GM12878 (cell line): ENCODE measurements around the gene IL36B. TPM values are rescaled to one million over a fixed set of nuclear protein-coding genes. Genes with fewer than 3 reads are reported as not detected.
A peak's percentile ranks its signal among the peaks of the same experiment; 100 is the strongest.

ENCODE experiments used
- ATAC-seq: fragments of 200-7000 bp; cut with Tn5 transposase; 3 replicates; pipeline ENCODE4 v1.9.1; 2020; ENCODE audit warnings: mild to moderate bottlenecking, moderate library complexity
- BruUV-seq: library from RNA; stranded (reverse); fragments of 400-500 nt; replicated peaks from 2 replicates; lab custom pipeline; 2021; lab: Mats Ljungman, UMichigan
- CTCF ChIA-PET: fragments of 300-600 bp; sonication (Branson Sonifier 250); formaldehyde crosslinking; extraction: SDS; loops from one replicate; lab custom pipeline; 2021; ENCODE audit warnings: inconsistent platforms; lab: Yijun Ruan, JAX
- POLR2A ChIA-PET: fragments of 350-600 bp; formaldehyde crosslinking; extraction: SDS; loops from one replicate; lab custom pipeline; 2021; ENCODE audit warnings: inconsistent platforms; lab: Charles Lee
- RAD21 ChIA-PET: fragments of 300-600 bp; sonication (Branson Sonifier 250); formaldehyde crosslinking; loops from one replicate; lab custom pipeline; 2023; ENCODE audit warnings: antibody characterized with exemption; ENCODE audit not compliant: unreplicated experiment; lab: Charles Lee
- SMC1A ChIA-PET: fragments of 300-600 bp; sonication (Branson Sonifier 250); formaldehyde crosslinking; loops from one replicate; lab custom pipeline; 2023; ENCODE audit not compliant: unreplicated experiment, uncharacterized antibody; lab: Charles Lee
- DNase-seq: peaks from one replicate; pipeline ENCODE4 v3.0.0-alpha.2; 2011; ENCODE audit warnings: low read depth, low spot score
- FAIRE-seq: peaks from 3 replicates; lab custom pipeline; 2011; peaks lifted over from hg19 to GRCh38; lab: Jason Lieb, UNC
- H2AFZ ChIP-seq: 2 replicates; pipeline ENCODE4 v1.6.0; 2011; ENCODE audit warnings: low read depth, low read length, control low read depth; ENCODE audit not compliant: control insufficient read depth
- H3K27ac ChIP-seq: 2 replicates; pipeline ENCODE4 v1.5.1; 2011; ENCODE audit warnings: control low read depth; ENCODE audit not compliant: control insufficient read depth, insufficient read depth
- H3K27me3 ChIP-seq, 2 experiments: replicated peaks in 1 of 2; 2 replicates each; pipeline versions ENCODE4 v1.6.0 to v1.6.1; 2011; ENCODE audit warnings: low read length in 1 of 2; ENCODE audit not compliant: control insufficient read depth in 2 of 2, insufficient read depth in 2 of 2
- H3K36me3 ChIP-seq, 2 experiments: 2 replicates each; pipeline ENCODE4 v1.5.1; 2011; ENCODE audit warnings: low read length in 1 of 2; ENCODE audit not compliant: control insufficient read depth in 2 of 2, insufficient read depth in 2 of 2
- H3K4me1 ChIP-seq: 2 replicates; pipeline ENCODE4 v1.6.1; 2011; ENCODE audit warnings: mild to moderate bottlenecking, low read length, moderate library complexity, mixed read lengths; ENCODE audit not compliant: control insufficient read depth, insufficient read depth
- H3K4me2 ChIP-seq: 2 replicates; pipeline ENCODE4 v1.6.0; 2011; ENCODE audit warnings: control low read depth; ENCODE audit not compliant: control insufficient read depth, insufficient read depth
- H3K4me3 ChIP-seq: fragments of 200-600 bp; sonication (generic); 2 replicates; pipeline ENCODE4 v1.5.1; 2016
- H3K79me2 ChIP-seq: 2 replicates; pipeline ENCODE4 v1.6.0; 2011; ENCODE audit warnings: low read length; ENCODE audit not compliant: control insufficient read depth, insufficient read depth
- H3K9ac ChIP-seq: 2 replicates; pipeline ENCODE4 v1.8.0; 2011; ENCODE audit warnings: low read length, control low read depth, mixed read lengths; ENCODE audit not compliant: control insufficient read depth, insufficient read depth
- H3K9me3 ChIP-seq: replicated peaks from 3 replicates; pipeline ENCODE4 v1.5.1; 2011; ENCODE audit warnings: mild to moderate bottlenecking, low read length; ENCODE audit not compliant: control insufficient read depth, insufficient read depth
- H4K20me1 ChIP-seq: 2 replicates; pipeline ENCODE4 v1.6.0; 2011; ENCODE audit not compliant: control insufficient read depth, insufficient read depth
- BHLHE40 ChIP-seq, 2 experiments: fragments of 450-650 bp in 1 of 2; IDR thresholded peaks; 2 replicates each; pipeline ENCODE4 v1.6.1; 2011 to 2017; ENCODE audit warnings: low read depth in 2 of 2, borderline replicate concordance in 1 of 2, improper control_type of control experiment in 1 of 2, low read length in 1 of 2, mild to moderate bottlenecking in 1 of 2
- CTCF ChIP-seq, 3 experiments: IDR thresholded peaks in 2 of 3; conservative IDR thresholded peaks in 1 of 3; 2 replicates each; pipeline ENCODE4 v1.5.1; 2011; ENCODE audit warnings: low read depth in 3 of 3, low read length in 3 of 3, mild to moderate bottlenecking in 3 of 3, control low read depth in 2 of 3, moderate library complexity in 2 of 3, inconsistent platforms in 1 of 3, mixed read lengths in 1 of 3; ENCODE audit not compliant: control insufficient read depth in 2 of 3, insufficient read depth in 1 of 3; ENCODE audit errors: extremely low read depth in 1 of 3
- HDAC6 ChIP-seq: fragments of 200-600 bp; sonication (generic); IDR thresholded peaks from one replicate; pipeline ENCODE4 v1.8.0; 2017; ENCODE audit warnings: antibody characterized with exemption; ENCODE audit not compliant: unreplicated experiment
- MYB ChIP-seq: fragments of 150-350 bp; IDR thresholded peaks from 2 replicates; pipeline ENCODE4 v1.6.1; 2014; ENCODE audit warnings: mild to moderate bottlenecking, low read depth, low read length, borderline replicate concordance
- PBX3 ChIP-seq: IDR thresholded peaks from 2 replicates; pipeline ENCODE4 v1.6.1; 2011; ENCODE audit warnings: mild to moderate bottlenecking, low read depth, low read length, moderate library complexity; ENCODE audit not compliant: insufficient replicate concordance
- RAD21 ChIP-seq: IDR thresholded peaks from 2 replicates; pipeline ENCODE4 v1.6.1; 2011; ENCODE audit warnings: mild to moderate bottlenecking, low read depth, low read length, moderate library complexity; ENCODE audit not compliant: insufficient read depth
- SUZ12 ChIP-seq: fragments of 200-600 bp; sonication (generic); IDR thresholded peaks from one replicate; pipeline ENCODE4 v1.6.1; 2018; ENCODE audit warnings: antibody characterized with exemption, mild to moderate bottlenecking; ENCODE audit not compliant: unreplicated experiment
- ZNF384 ChIP-seq: IDR thresholded peaks from 2 replicates; pipeline ENCODE4 v1.6.1; 2012; ENCODE audit warnings: low read depth, mild to moderate bottlenecking, low read length, improper control_type of control experiment, borderline replicate concordance
- WGBS: methylation state at CpG from one replicate; pipeline ENCODE4 v1.1.6; 2016; ENCODE audit warnings: low lambda C conversion rate; ENCODE audit not compliant: insufficient replicate concordance, insufficient coverage; ENCODE audit errors: missing lambda C conversion rate; 5-methylcytosine and 5-hydroxymethylcytosine counted together
- in situ Hi-C: fragments of 300-500 bp; cut with MboI; formaldehyde crosslinking; loops from 9 replicates; pipeline ENCODE4 v1.14.3; 2018; ENCODE audit warnings: mixed read lengths
- intact Hi-C: fragments of 100-400 bp; cut with micrococcal nuclease; formaldehyde crosslinking; loops from one replicate; pipeline ENCODE4 v1.14.2; 2022; ENCODE audit not compliant: unreplicated experiment
- polyA plus RNA-seq, 11 experiments: library from polyadenylated mRNA; depleted of rRNA in 4 of 11; unstranded in 6 of 11; stranded (reverse) in 5 of 11; fragments of >200 nt; fragmentation: Nextera tagmentation in 4 of 11; fragmentation: Illumina TruSeq in 1 of 11; extraction: Ambion mirVana in 4 of 11; extraction: Trizol in 1 of 11; gene quantifications; 1 replicate in 1 of 11; 2 replicates in 10 of 11; pipeline versions ENCODE4 v1.2.1 to v1.2.3, GENCODE V29; 2011 to 2016; ENCODE audit warnings: inconsistent platforms in 2 of 11, missing spikeins in 2 of 11, low read depth in 1 of 11
- total RNA-seq, 4 experiments: library from RNA; depleted of rRNA in 3 of 4; stranded (reverse); fragments of >200 nt in 3 of 4; fragmentation: Illumina TruSeq in 1 of 4; extraction: Trizol in 1 of 4; gene quantifications; 2 replicates each; pipeline versions ENCODE4 v1.2.1 to v1.2.3, GENCODE V29; 2013 to 2021

Gene IL36B
- total and polyA plus RNA-seq, 10 of the 15 experiments (the other 5 are each of a cell fraction or from before 2014, with no cell fraction given) = not detected

- TF ChIP-seq SUZ12 = no peak
- CTCF ChIA-PET = interaction anchor here (1.0 to 11.8 kb wide), 4 partner anchors 28 to 303 kb away, joined by 3 to 182 read pairs (median 3); no protein-coding TSS in a partner anchor
- RAD21 ChIA-PET = no interaction called here
- Histone ChIP-seq H3K27ac (no peak overlapping the region), H2AFZ (no peak overlapping the region), H3K36me3 (no peaks in the 10 kb centered on the region), H3K79me2 (no peaks in the 10 kb centered on the region), H3K27me3 (no peaks in the 10 kb centered on the region), H3K4me2 (no peak overlapping the region), H3K9me3 (no peaks in the 10 kb centered on the region), H3K9ac (no peak overlapping the region), H3K4me3 (no peak overlapping the region), H3K4me1 (no peaks in the 10 kb centered on the region), H4K20me1 (no peaks in the 10 kb centered on the region)
- SMC1A ChIA-PET = interaction anchor here (1.2 to 1.4 kb wide), 4 partner anchors 39 to 303 kb away, joined by 3 read pairs; no protein-coding TSS in a partner anchor
- BruUV-seq = no TSS peak
- POLR2A ChIA-PET = no interaction called here
- WGBS = 17% methylated on average over 2 of the region's 2 CpGs
- in situ Hi-C loops = no loop called here
- intact Hi-C loops = no loop called here
- ATAC-seq (no peak), DNase-seq (no peak), FAIRE-seq (no peak)
Observed at GRCh38 chr2:113085542-113085941, 32.9 kb upstream of the IL36B start.

GRCh38 chr2:113084249-113085000, 31.8 kb upstream of the IL36B start:
- Histone ChIP-seq H3K4me3 (no peak overlapping the region), H3K9ac (no peak overlapping the region), H3K27me3 (no peaks in the 10 kb centered on the region), H3K4me1 (no peaks in the 10 kb centered on the region), H3K4me2 (no peak overlapping the region), H3K36me3 (no peaks in the 10 kb centered on the region), H3K27ac (no peak overlapping the region), H3K9me3 (no peaks in the 10 kb centered on the region), H2AFZ (no peak overlapping the region), H4K20me1 (no peaks in the 10 kb centered on the region), H3K79me2 (no peaks in the 10 kb centered on the region)
- BruUV-seq = no TSS peak
- RAD21 ChIA-PET = no interaction called here
- CTCF ChIA-PET = interaction anchor here (0.6 to 11.8 kb wide), 6 partner anchors 20 to 170 kb away, joined by 3 to 182 read pairs (median 3); no protein-coding TSS in a partner anchor
- TF ChIP-seq PBX3 = no peak
- TF ChIP-seq RAD21 = peak; percentile 40
- no peak for TF ChIP-seq MYB
- TF ChIP-seq ZNF384 = no peak
- TF ChIP-seq HDAC6 = no peak
- peak; percentile 28 to 41 (median 37); a peak in 4 of 6 replicates for TF ChIP-seq CTCF (IDR thresholded peaks at IDR 0.05 in 2 of 3, conservative IDR thresholded peaks at IDR 0.05 in 1 of 3; ENCODE audit: control insufficient read depth in 2 of 3, extremely low read depth in 1 of 3, insufficient read depth in 1 of 3, low read depth in 3 of 3, low read length in 3 of 3)
- TF ChIP-seq BHLHE40 (IDR thresholded peaks at IDR 0.05; ENCODE audit: borderline replicate concordance in 1 of 2, low read depth in 2 of 2, low read length in 1 of 2) = peak; percentile 24 to 27; a peak in 1 of 4 replicates
- DNase-seq (no peak), FAIRE-seq (no peak), ATAC-seq (peak; percentile 70)
- POLR2A ChIA-PET = no interaction called here
- in situ Hi-C loops = no loop called here
- SMC1A ChIA-PET = interaction anchor here (1.1 to 1.4 kb wide), 3 partner anchors 9 to 54 kb away, joined by 3 to 6 read pairs (median 3); no protein-coding TSS in a partner anchor
- 19% methylated on average over 5 of the region's 5 CpGs for WGBS
- intact Hi-C loops = no loop called here
